HCT116 (cell line): ENCODE data around the gene SH3D19. TPM values are rescaled to one million over a fixed set of nuclear protein-coding genes. Genes with fewer than 3 reads are reported as not detected.

Source experiments
- ATAC-seq: fragments of 200-7000 bp; cut with Tn5 transposase; 2 replicates; pipeline ENCODE4 v1.9.1; 2020; ENCODE audit warnings: mild to moderate bottlenecking, moderate library complexity
- BruUV-seq: library from RNA; stranded (reverse); fragments of 400-500 nt; replicated peaks from 2 replicates; lab custom pipeline; 2021; lab: Mats Ljungman, UMichigan
- CTCF ChIA-PET: fragments of 300-600 bp; sonication (Branson Sonifier 250); formaldehyde crosslinking; loops from one replicate; lab custom pipeline; 2021; ENCODE audit warnings: antibody characterized with exemption; lab: Charles Lee
- POLR2A ChIA-PET: fragments of 300-600, 350-600 bp; sonication (Branson Sonifier 250); formaldehyde crosslinking; loops from one replicate; lab custom pipeline; 2021; ENCODE audit warnings: antibody characterized with exemption; lab: Charles Lee
- RAD21 ChIA-PET, 2 experiments: fragments of 300-600 bp; sonication (Branson Sonifier 250); formaldehyde crosslinking; loops; one replicate each; lab custom pipeline; 2023; ENCODE audit warnings: low total read pairs in 2 of 2; ENCODE audit not compliant: uncharacterized antibody in 2 of 2, unreplicated experiment in 2 of 2, low non-redundant PET in 1 of 2; lab: Charles Lee
- DNase-seq: peaks from one replicate; pipeline ENCODE4 v3.0.0-alpha.2; 2010; ENCODE audit warnings: low read depth, low spot score
- H2AFZ ChIP-seq: fragments of 200-600 bp; shearing (Covaris generic), sonication (generic); 2 replicates; pipeline ENCODE4 v1.6.1; 2017; ENCODE audit warnings: low read depth, mixed run types, mixed read lengths, antibody characterized with exemption, low read length; ENCODE audit not compliant: poor library complexity, severe bottlenecking
- H3K27ac ChIP-seq: 2 replicates; pipeline ENCODE4 v1.5.1; 2012; ENCODE audit warnings: low read depth, low read length
- H3K27me3 ChIP-seq: fragments of 200-600 bp; sonication (generic); 2 replicates; pipeline ENCODE4 v1.6.1; 2016; ENCODE audit warnings: mixed run types, low read length, mixed read lengths; ENCODE audit not compliant: insufficient read depth
- H3K36me3 ChIP-seq, 2 experiments: fragments of 200-500 bp in 1 of 2; fragments of 200-600 bp in 1 of 2; sonication (Bioruptor generic) in 1 of 2; sonication (generic) in 1 of 2; 2 replicates each; pipeline versions ENCODE4 v1.5.1 to v1.6.1; 2014 to 2016; ENCODE audit warnings: low read length in 2 of 2, inconsistent platforms in 1 of 2, mixed read lengths in 1 of 2, mixed run types in 1 of 2; ENCODE audit not compliant: insufficient read depth in 2 of 2, control insufficient read depth in 1 of 2
- H3K4me1 ChIP-seq, 2 experiments: fragments of 200-600 bp in 1 of 2; sonication (generic) in 1 of 2; 2 replicates each; pipeline versions ENCODE4 v1.5.1 to v1.6.1; 2012 to 2017; ENCODE audit warnings: low read length in 2 of 2, inconsistent platforms in 1 of 2, mild to moderate bottlenecking in 1 of 2, mixed read lengths in 1 of 2, mixed run types in 1 of 2, moderate library complexity in 1 of 2; ENCODE audit not compliant: insufficient read depth in 2 of 2, control insufficient read depth in 1 of 2
- H3K4me2 ChIP-seq: fragments of 200-600 bp; sonication (generic); 2 replicates; pipeline ENCODE4 v1.6.1; 2017; ENCODE audit warnings: mixed run types, low read length, mixed read lengths
- H3K4me3 ChIP-seq, 2 experiments: fragments of 200-600 bp in 1 of 2; sonication (generic) in 1 of 2; replicated peaks in 1 of 2; 2 replicates each; pipeline ENCODE4 v1.5.1; 2011 to 2016; ENCODE audit warnings: low read length in 2 of 2, control low read depth in 1 of 2, low read depth in 1 of 2, mild to moderate bottlenecking in 1 of 2, mixed read lengths in 1 of 2, mixed run types in 1 of 2
- H3K79me2 ChIP-seq: fragments of 200-600 bp; sonication (generic); 2 replicates; pipeline ENCODE4 v1.6.1; 2017; ENCODE audit warnings: mild to moderate bottlenecking, mixed run types, low read length, moderate library complexity, mixed read lengths; ENCODE audit not compliant: insufficient read depth
- H3K9ac ChIP-seq: fragments of 200-600 bp; sonication (generic); 2 replicates; pipeline ENCODE4 v1.6.1; 2016; ENCODE audit warnings: low read length, mixed read lengths
- H3K9me2 ChIP-seq: fragments of 200-600 bp; sonication (generic), shearing (Covaris generic); 2 replicates; pipeline ENCODE4 v1.6.1; 2017; ENCODE audit warnings: mixed run types, mild to moderate bottlenecking, moderate library complexity; ENCODE audit not compliant: insufficient read depth
- H3K9me3 ChIP-seq, 2 experiments: fragments of 200-500 bp in 1 of 2; fragments of 200-600 bp in 1 of 2; sonication (Bioruptor generic) in 1 of 2; sonication (generic) in 1 of 2; 2 replicates each; pipeline ENCODE4 v1.6.1; 2014 to 2017; ENCODE audit warnings: low read length in 2 of 2, mixed read lengths in 2 of 2, inconsistent platforms in 1 of 2, low read depth in 1 of 2, mild to moderate bottlenecking in 1 of 2, mixed run types in 1 of 2, moderate library complexity in 1 of 2; ENCODE audit not compliant: control insufficient read depth in 1 of 2, insufficient read depth in 1 of 2
- H4K20me1 ChIP-seq: fragments of 200-600 bp; sonication (generic), shearing (Covaris generic); 2 replicates; pipeline ENCODE4 v1.6.1; 2017; ENCODE audit warnings: mixed run types, mild to moderate bottlenecking, moderate library complexity; ENCODE audit not compliant: insufficient read depth
- CEBPB ChIP-seq: IDR thresholded peaks from 2 replicates; pipeline ENCODE4 v1.6.1; 2012; ENCODE audit warnings: low read depth
- CTCF ChIP-seq, 3 experiments: fragments of 200-600 bp in 1 of 3; sonication (generic) in 1 of 3; IDR thresholded peaks in 2 of 3; conservative IDR thresholded peaks in 1 of 3; 2 replicates each; pipeline ENCODE4 v1.5.1; 2012 to 2017; ENCODE audit warnings: low read depth in 2 of 3, low read length in 2 of 3, antibody characterized with exemption in 1 of 3, borderline replicate concordance in 1 of 3, control low read depth in 1 of 3, mild to moderate bottlenecking in 1 of 3, mixed read lengths in 1 of 3, mixed run types in 1 of 3, moderate library complexity in 1 of 3; ENCODE audit not compliant: insufficient read depth in 1 of 3
- EGR1 ChIP-seq: IDR thresholded peaks from 2 replicates; pipeline ENCODE4 v1.6.1; 2012; ENCODE audit warnings: low read depth
- EZH2 ChIP-seq: fragments of 200-600 bp; sonication (generic); IDR thresholded peaks from 2 replicates; pipeline ENCODE4 v1.6.1; 2017; ENCODE audit warnings: antibody characterized with exemption, mixed run types
- EZH2phosphoT487 ChIP-seq: fragments of 200-600 bp; IDR thresholded peaks from 2 replicates; pipeline ENCODE4 v1.6.1; 2018; ENCODE audit warnings: antibody characterized with exemption, borderline replicate concordance
- JUND ChIP-seq: IDR thresholded peaks from 2 replicates; pipeline ENCODE4 v1.6.1; 2012
- POLR2A ChIP-seq: IDR thresholded peaks from 2 replicates; pipeline ENCODE4 v1.7.0; 2011; ENCODE audit warnings: borderline replicate concordance; ENCODE audit not compliant: insufficient read depth, insufficient read length; ENCODE audit errors: extremely low read depth
- POLR2AphosphoS5 ChIP-seq: IDR thresholded peaks from 2 replicates; pipeline ENCODE4 v1.6.1; 2011; ENCODE audit warnings: mild to moderate bottlenecking, low read depth, low read length, moderate library complexity
- SP1 ChIP-seq: IDR thresholded peaks from 2 replicates; pipeline ENCODE4 v1.6.1; 2012; ENCODE audit warnings: low read depth
- SRF ChIP-seq: IDR thresholded peaks from 2 replicates; pipeline ENCODE4 v1.6.1; 2012; ENCODE audit warnings: low read depth
- TCF7L2 ChIP-seq: IDR thresholded peaks from 2 replicates; pipeline ENCODE4 v1.7.0; 2011; ENCODE audit warnings: borderline replicate concordance, inconsistent platforms; ENCODE audit not compliant: insufficient read depth, insufficient read length; ENCODE audit errors: extremely low read depth
- ZBTB33 ChIP-seq: IDR thresholded peaks from 2 replicates; pipeline ENCODE4 v1.6.1; 2011; ENCODE audit warnings: mild to moderate bottlenecking, low read length, moderate library complexity; ENCODE audit not compliant: insufficient replicate concordance; ENCODE audit errors: extremely low read depth
- ZNF274 ChIP-seq: fragments of 200-500 bp; sonication (Bioruptor generic); IDR thresholded peaks from 2 replicates; pipeline ENCODE4 v1.6.1; 2014; ENCODE audit warnings: mild to moderate bottlenecking, low read depth, low read length, inconsistent platforms
- intact Hi-C: fragments of 100-400 bp; cut with micrococcal nuclease; formaldehyde crosslinking; loops from 2 replicates; pipeline ENCODE4 v1.10.0; 2022
- total RNA-seq: library from RNA; stranded (reverse); gene quantifications from one replicate; pipeline ENCODE4 v1.2.1, GENCODE V29; 2021; ENCODE audit not compliant: unreplicated experiment
- TF ChIP-seq, protein P1 (sequence below): IDR thresholded peaks from 2 replicates; pipeline ENCODE4 v1.6.1; 2012
- TF ChIP-seq, protein P2 (sequence below): IDR thresholded peaks from 2 replicates; pipeline ENCODE4 v1.6.1; 2012

The SH3D19 gene
- total RNA-seq, 1 experiment from 2014 or later: 37.5 TPM

- TF ChIP-seq CTCF (IDR thresholded peaks at IDR 0.05 in 2 of 3, conservative IDR thresholded peaks at IDR 0.05 in 1 of 3; ENCODE audit: borderline replicate concordance in 1 of 3, insufficient read depth in 1 of 3, low read depth in 2 of 3, low read length in 2 of 3) (no peak), ZNF274 (no peak), JUND (no peak), SP1 (no peak), TCF7L2 (no peak), EZH2phosphoT487 (no peak), CEBPB (no peak), ZBTB33 (no peak)
- TF ChIP-seq, protein P1, sequence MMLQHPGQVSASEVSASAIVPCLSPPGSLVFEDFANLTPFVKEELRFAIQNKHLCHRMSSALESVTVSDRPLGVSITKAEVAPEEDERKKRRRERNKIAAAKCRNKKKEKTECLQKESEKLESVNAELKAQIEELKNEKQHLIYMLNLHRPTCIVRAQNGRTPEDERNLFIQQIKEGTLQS: no peak
- TF ChIP-seq, all 23 proteins: peak for 0
Measured at GRCh38 chr4:151163855-151164254, 161.6 kb downstream of the SH3D19 start (continued).

- Histone ChIP-seq H3K9ac (no peak overlapping the region), H3K4me2 (no peak overlapping the region), H3K27ac (no peak overlapping the region), H3K79me2 (no peaks in the 10 kb centered on the region), H4K20me1 (no peaks in the 10 kb centered on the region), H3K4me1 (no peaks in the 10 kb centered on the region), H3K36me3 (no peaks in the 10 kb centered on the region), H3K27me3 (no peaks in the 10 kb centered on the region), H2AFZ (no peak overlapping the region), H3K4me3 (no peak overlapping the region), H3K9me2 (no peaks in the 10 kb centered on the region), H3K9me3 (no peaks in the 10 kb centered on the region)
- intact Hi-C loops: no loop called here
- POLR2A ChIA-PET: no interaction called here
- RAD21 ChIA-PET: no interaction called here
- ATAC-seq (no peak), DNase-seq (no peak)
- no TSS peak for BruUV-seq
- CTCF ChIA-PET: no interaction called here
- TF ChIP-seq, protein P2, sequence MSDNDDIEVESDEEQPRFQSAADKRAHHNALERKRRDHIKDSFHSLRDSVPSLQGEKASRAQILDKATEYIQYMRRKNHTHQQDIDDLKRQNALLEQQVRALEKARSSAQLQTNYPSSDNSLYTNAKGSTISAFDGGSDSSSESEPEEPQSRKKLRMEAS: no peak
- TF ChIP-seq CEBPB (no peak), EZH2 (no peak), POLR2A (no peak), TCF7L2 (no peak), EGR1 (no peak), CTCF (IDR thresholded peaks at IDR 0.05 in 2 of 3, conservative IDR thresholded peaks at IDR 0.05 in 1 of 3; ENCODE audit: borderline replicate concordance in 1 of 3, insufficient read depth in 1 of 3, low read depth in 2 of 3, low read length in 2 of 3) (no peak), POLR2AphosphoS5 (no peak), EZH2phosphoT487 (no peak), SRF (no peak)
- TF ChIP-seq, protein P1: no peak
Measured at GRCh38 chr4:151158979-151159378, 166.4 kb downstream of the SH3D19 start.
